Endometrium (tissue), 2 donors: ENCODE data around the gene TRIP13.

Source experiments
- FAIRE-seq: peaks from 2 replicates; lab custom pipeline; 2012; peaks lifted over from hg19 to GRCh38; lab: Jason Lieb, UNC
- donor health status: control.
- donor health status: control.

The TRIP13 gene

GRCh38 chr5:955886-956761 lies 63.4 kb downstream of the TRIP13 start:
- no peak for FAIRE-seq

GRCh38 chr5:956941-957747 lies 64.5 kb downstream of the TRIP13 start:
- no peak for FAIRE-seq

GRCh38 chr5:957748-958485 lies 65.2 kb downstream of the TRIP13 start:
- FAIRE-seq: no peak

- no peak for FAIRE-seq
Observed at GRCh38 chr5:958701-959571, 66.3 kb downstream of the TRIP13 start.

DNA sequence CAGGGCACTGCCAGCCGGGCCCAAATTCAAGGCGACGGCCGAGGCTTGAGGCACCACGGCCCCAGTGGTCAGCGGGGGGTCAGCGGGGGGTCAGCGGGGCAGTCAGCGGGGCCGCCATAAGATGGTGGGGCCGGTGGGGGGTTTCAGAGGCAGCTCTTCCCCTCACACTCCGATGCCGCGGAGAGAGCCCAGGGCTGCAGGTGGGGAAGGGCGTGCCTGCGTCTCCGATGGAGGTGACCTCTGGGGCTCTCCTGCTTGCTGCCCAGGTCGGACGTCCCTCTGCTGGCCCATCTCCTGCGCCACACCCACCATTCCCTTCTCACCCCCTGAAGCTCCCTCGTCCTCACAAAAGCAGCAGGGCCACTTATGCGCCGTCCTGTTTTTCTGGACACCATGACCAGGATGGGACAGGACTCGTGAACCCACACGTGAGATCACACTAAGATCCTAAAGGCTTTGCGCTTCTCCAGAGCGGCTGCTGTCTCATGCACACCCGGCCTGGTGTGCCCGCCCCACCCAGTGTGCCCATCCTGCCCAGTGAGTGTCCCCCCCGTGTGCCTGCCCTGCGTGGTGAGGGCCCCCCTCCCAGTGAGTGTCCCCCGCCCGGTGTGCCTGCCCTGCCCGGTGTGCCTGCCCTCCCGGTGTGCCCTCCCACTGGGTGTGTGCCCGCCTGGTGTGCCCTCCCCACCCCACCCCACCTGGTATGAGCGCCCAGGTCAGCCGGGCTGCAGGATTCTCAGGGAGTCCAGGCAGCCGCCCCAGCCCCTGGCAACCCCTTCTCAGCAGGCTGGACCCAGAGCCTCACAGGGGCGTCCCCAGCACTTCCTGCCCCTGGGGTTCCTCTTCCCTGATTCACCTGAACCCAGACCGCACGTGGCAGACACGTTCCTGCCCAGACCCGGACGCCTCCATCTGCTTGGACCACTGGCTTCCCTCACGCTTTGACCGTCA lies 67.2 kb downstream of the TRIP13 start:
- FAIRE-seq: no peak

- no peak for FAIRE-seq
Observed at GRCh38 chr5:960551-960950, 67.9 kb downstream of the TRIP13 start.

GRCh38 chr5:961002-961710 lies 68.5 kb downstream of the TRIP13 start:
- FAIRE-seq: no peak

DNA sequence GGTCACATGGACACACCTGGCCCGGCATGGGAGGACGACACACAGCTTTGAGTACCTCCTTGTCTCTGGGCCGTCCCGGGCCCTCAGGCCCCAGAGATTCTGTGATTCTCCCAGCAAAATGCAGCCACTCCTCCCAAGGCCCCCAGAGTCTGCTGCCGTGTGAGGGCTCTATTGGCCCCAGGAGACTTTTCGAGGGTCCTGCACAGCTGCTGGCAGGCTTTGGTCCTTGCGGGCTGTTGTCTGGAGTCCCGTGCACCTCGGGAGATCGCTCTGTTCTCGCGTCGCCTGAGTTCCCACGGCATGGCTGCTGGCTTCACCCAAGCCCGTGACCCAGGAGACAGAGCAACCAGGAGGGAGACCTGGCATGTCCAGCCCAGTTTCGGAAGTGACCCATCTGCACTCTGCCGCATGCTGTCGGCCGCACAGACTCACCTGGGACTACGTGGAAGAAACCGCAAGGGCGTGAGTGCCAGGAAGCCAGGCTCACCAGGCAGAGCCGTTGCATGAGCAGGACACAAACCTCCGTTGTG lies 69.1 kb downstream of the TRIP13 start:
- FAIRE-seq: no peak

- no peak for FAIRE-seq
Observed at GRCh38 chr5:962386-962785, 69.7 kb downstream of the TRIP13 start.

GRCh38 chr5:962801-963200 lies 70.1 kb downstream of the TRIP13 start:
- no peak for FAIRE-seq

- FAIRE-seq: no peak
Observed at GRCh38 chr5:963310-963672, 70.6 kb downstream of the TRIP13 start.

DNA sequence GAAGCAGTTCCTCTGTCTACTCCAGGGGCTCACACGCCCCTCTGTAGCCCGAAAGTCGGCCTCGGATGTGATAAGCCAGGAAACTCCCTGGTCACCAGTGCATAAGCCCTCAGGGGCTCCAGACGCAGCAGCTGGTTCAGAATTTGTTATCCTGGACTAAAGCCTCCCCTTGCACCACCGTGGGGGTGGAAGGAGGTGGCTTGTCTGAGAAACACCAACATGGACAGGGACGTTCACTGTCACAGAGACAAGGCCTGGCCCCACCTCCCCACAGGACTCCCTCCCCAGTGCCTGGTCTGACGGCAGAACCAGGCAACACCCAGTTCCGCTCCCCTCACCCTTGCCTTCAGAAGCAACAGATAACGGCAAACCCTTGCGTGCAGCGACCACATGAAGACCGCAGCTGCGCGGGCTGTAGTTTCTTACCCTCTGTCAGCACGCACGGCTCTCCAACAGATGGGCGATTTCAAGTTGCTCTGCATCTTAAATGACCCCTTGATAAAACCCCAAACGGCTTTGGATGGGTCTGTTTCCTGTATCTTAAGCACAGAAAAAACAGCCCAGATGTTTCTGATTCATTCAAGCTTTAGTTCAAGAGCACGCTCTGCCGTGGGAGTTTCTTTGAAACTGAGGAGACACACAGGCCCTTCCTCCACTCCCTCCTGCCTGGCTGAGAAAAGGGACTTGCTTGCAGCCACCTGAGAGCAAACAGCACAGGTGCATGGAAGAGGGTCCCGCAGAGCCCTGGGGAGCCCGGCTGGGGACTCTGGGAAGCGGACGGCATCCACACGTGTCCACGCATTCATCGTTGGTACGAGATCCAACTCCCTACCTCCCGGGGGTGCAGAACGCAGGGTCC lies 71.2 kb downstream of the TRIP13 start:
- FAIRE-seq: no peak

GRCh38 chr5:964821-965220 lies 72.1 kb downstream of the TRIP13 start:
- no peak for FAIRE-seq

DNA sequence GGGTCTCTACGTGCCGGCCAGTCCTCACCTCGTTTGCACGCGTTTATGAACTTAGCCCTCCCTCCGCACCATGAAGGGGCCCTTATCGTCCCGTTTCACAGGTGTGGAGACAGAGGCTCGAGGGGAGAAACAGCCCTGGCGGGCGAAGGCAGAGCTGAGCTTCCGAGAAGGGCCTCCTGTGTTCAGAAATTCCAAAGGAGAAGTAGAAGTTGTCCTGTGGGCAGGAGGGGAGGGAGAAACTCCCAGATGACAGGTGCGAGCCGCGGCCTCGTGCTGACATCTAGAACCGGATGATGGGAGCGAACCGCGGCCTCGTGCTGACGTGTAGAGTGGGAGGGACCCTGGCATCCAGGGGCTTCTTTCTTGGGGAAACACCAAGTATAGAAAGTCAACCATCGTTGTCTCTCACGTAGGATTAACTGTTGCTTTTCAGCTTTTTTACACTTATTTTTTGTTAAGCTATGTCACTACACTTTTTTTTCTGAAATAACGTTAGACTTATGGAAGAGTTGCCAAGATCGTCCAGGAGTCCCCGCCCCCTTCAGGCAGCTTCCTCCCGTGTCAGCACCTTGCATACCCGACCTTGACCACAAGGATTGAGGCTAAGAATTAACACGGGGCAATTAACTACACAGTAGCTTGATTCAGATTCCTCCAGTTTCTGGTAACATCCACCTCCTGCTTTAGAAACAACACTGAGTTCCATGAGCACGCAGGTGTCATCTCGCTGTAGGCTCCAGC lies 73.1 kb downstream of the TRIP13 start:
- FAIRE-seq: no peak

DNA sequence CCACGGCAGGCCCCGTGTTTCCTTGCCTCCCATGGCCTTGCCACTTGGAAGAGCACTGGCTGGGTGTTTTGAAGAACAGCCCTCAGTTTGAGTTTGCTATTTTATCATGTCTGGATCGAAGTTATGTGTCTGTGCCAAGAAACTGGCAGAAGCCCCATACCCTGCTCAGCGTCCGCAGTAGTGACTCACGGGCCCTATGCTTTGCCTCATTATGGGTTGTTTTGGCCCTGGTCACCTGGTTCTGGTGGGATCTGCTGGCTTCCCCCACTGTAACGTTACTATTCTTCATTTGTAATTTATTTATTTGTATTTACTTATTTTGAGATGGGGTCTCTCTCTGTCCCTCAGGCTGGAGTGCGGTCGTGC lies 73.6 kb downstream of the TRIP13 start:
- FAIRE-seq: no peak

GRCh38 chr5:966941-967340 lies 74.3 kb downstream of the TRIP13 start:
- FAIRE-seq: no peak
